CD8-positive, alpha-beta memory T cell (primary cell): ENCODE data around the gene PARP15. TPM values are rescaled to one million over a fixed set of nuclear protein-coding genes. Genes with fewer than 3 reads are reported as not detected.

Experiments used
- CTCF ChIA-PET: fragments of 350-600 bp; sonication (Branson Sonifier 250); formaldehyde crosslinking; loops from one replicate; lab custom pipeline; 2021; ENCODE audit warnings: antibody characterized with exemption; lab: Charles Lee
- POLR2A ChIA-PET: fragments of 350-600 bp; sonication (Branson Sonifier 250); formaldehyde crosslinking; loops from one replicate; lab custom pipeline; 2021; ENCODE audit warnings: antibody characterized with exemption; lab: Charles Lee
- DNase-seq, 5 donors: peaks; one replicate each; pipeline versions ENCODE4 v3.0.0 to v3.0.0-alpha.2; 2020 to 2022; ENCODE audit warnings: mixed read lengths in 1 of 5
- H3K27ac ChIP-seq: one replicate; pipeline ENCODE4 v1.7.0; 2013; ENCODE audit warnings: low read depth, mild to moderate bottlenecking, low read length, moderate library complexity
- H3K27me3 ChIP-seq: 2 replicates; pipeline ENCODE4 v1.7.0; 2013; ENCODE audit warnings: low read length, mild to moderate bottlenecking; ENCODE audit not compliant: insufficient read depth, poor library complexity, severe bottlenecking
- H3K36me3 ChIP-seq: 2 replicates; pipeline ENCODE4 v1.7.0; 2013; ENCODE audit warnings: mild to moderate bottlenecking, low read length, moderate library complexity; ENCODE audit not compliant: insufficient read depth
- H3K4me1 ChIP-seq: 2 replicates; pipeline ENCODE4 v1.7.0; 2013; ENCODE audit warnings: mild to moderate bottlenecking, low read length, moderate library complexity; ENCODE audit not compliant: insufficient read depth
- H3K4me3 ChIP-seq: 2 replicates; pipeline ENCODE4 v1.7.0; 2013; ENCODE audit warnings: mild to moderate bottlenecking, low read length
- H3K9me3 ChIP-seq: 2 replicates; pipeline ENCODE4 v1.7.0; 2013; ENCODE audit warnings: mild to moderate bottlenecking, low read length
- H3K27ac Mint-ChIP-seq, 8 donors: one replicate each; pipeline ENCODE4 v1.8.0; 2020 to 2021; ENCODE audit warnings: mixed read lengths in 8 of 8, mild to moderate bottlenecking in 6 of 8, inconsistent platforms in 3 of 8, moderate library complexity in 3 of 8
- H3K27me3 Mint-ChIP-seq, 2 donors: one replicate each; pipeline ENCODE4 v1.8.0; 2020 to 2021; ENCODE audit warnings: mixed read lengths in 2 of 2, mild to moderate bottlenecking in 1 of 2, moderate library complexity in 1 of 2
- H3K36me3 Mint-ChIP-seq, 3 donors: one replicate each; pipeline ENCODE4 v1.8.0; 2020 to 2021; ENCODE audit warnings: mixed read lengths in 3 of 3, inconsistent platforms in 1 of 3, mild to moderate bottlenecking in 1 of 3
- H3K4me1 Mint-ChIP-seq, 3 donors: one replicate each; pipeline ENCODE4 v1.8.0; 2020 to 2021; ENCODE audit warnings: mixed read lengths in 3 of 3, inconsistent platforms in 1 of 3, mild to moderate bottlenecking in 1 of 3
- H3K4me3 Mint-ChIP-seq, 7 donors: one replicate each; pipeline ENCODE4 v1.8.0; 2020 to 2021; ENCODE audit warnings: mixed read lengths in 7 of 7, mild to moderate bottlenecking in 6 of 7, moderate library complexity in 4 of 7, inconsistent platforms in 2 of 7
- H3K9me3 Mint-ChIP-seq, 5 donors: one replicate each; pipeline ENCODE4 v1.8.0; 2020 to 2022; ENCODE audit warnings: mixed read lengths in 5 of 5, mild to moderate bottlenecking in 3 of 5, moderate library complexity in 2 of 5, inconsistent platforms in 1 of 5
- polyA plus RNA-seq: library from polyadenylated mRNA; unstranded; fragments of 300-500 nt; fragmentation: Illumina TruSeq; gene quantifications from one replicate; pipeline ENCODE4 v1.2.3, GENCODE V29; 2021
- total RNA-seq, 2 experiments: library from RNA; stranded (reverse); gene quantifications; one replicate each; pipeline ENCODE4 v1.2.3, GENCODE V29; 2021

PARP15 gene
- total and polyA plus RNA-seq, 3 experiments from 2014 or later = 8.5 to 13.9 (median 12.7) TPM

GRCh38 chr3:122674339-122674738 is 96.9 kb downstream of the PARP15 start:
- no peak overlapping the region for H3K27ac ChIP-seq
- Mint-ChIP-seq H3K4me3 (no peak overlapping the region), H3K27me3 (no peaks in the 10 kb centered on the region), H3K9me3 (no peaks in the 10 kb centered on the region), H3K36me3 (peaks cover 0 to 1% (median 0%) of the 10 kb centered on the region in 3 donors), H3K27ac (no peak overlapping the region), H3K4me1 (peaks cover 10 to 11% (median 11%) of the 10 kb centered on the region in 3 donors)
- CTCF ChIA-PET = no interaction called here
- peaks cover 7% of the 10 kb centered on the region for H3K4me1 ChIP-seq
- H3K36me3 ChIP-seq = no peaks in the 10 kb centered on the region
- no peaks in the 10 kb centered on the region for H3K9me3 ChIP-seq
- POLR2A ChIA-PET = no interaction called here
- H3K27me3 ChIP-seq = no peaks in the 10 kb centered on the region
- no peak overlapping the region for H3K4me3 ChIP-seq
- DNase-seq = no peak

GRCh38 chr3:122676759-122677158 is 99.3 kb downstream of the PARP15 start:
- H3K27ac Mint-ChIP-seq = no peak overlapping the region
- H3K4me1 ChIP-seq = peaks cover 20% of the 10 kb centered on the region
- no peak overlapping the region for H3K4me3 ChIP-seq
- H3K9me3 ChIP-seq = no peaks in the 10 kb centered on the region
- no peaks in the 10 kb centered on the region for H3K9me3 Mint-ChIP-seq
- no peak for DNase-seq
- ChIA-PET CTCF (interaction anchor here (6.6 kb wide), 1 partner anchor 116 kb away, joined by 137 read pairs; the partner anchor contains the start of genes DTX3L and PARP9), POLR2A (no interaction called here)
- H3K27me3 Mint-ChIP-seq = no peaks in the 10 kb centered on the region
- H3K27me3 ChIP-seq = no peaks in the 10 kb centered on the region
- H3K36me3 Mint-ChIP-seq = peaks cover 0 to 11% (median 1%) of the 10 kb centered on the region in 3 donors
- no peak overlapping the region for H3K27ac ChIP-seq
- H3K4me1 Mint-ChIP-seq = peaks cover 28 to 33% (median 32%) of the 10 kb centered on the region in 3 donors
- no peak overlapping the region for H3K4me3 Mint-ChIP-seq
- no peaks in the 10 kb centered on the region for H3K36me3 ChIP-seq

- H3K36me3 Mint-ChIP-seq = peaks cover 0 to 11% (median 1%) of the 10 kb centered on the region in 3 donors
- POLR2A ChIA-PET = no interaction called here
- H3K4me3 ChIP-seq = no peak overlapping the region
These were observed 99.8 kb downstream of the PARP15 start for GRCh38 chr3:122677216-122677615.

GRCh38 chr3:122678506-122678905 is 101.1 kb downstream of the PARP15 start:
- no peak overlapping the region for H3K4me3 ChIP-seq
- H3K4me3 Mint-ChIP-seq = peak overlapping the region in 3 of 7 donors; percentile 32 to 84 (median 51)

More at GRCh38 chr3:122677216-122677615, 99.8 kb downstream of the PARP15 start:
- no peaks in the 10 kb centered on the region for H3K36me3 ChIP-seq
- H3K9me3 Mint-ChIP-seq = no peaks in the 10 kb centered on the region
- H3K27me3 ChIP-seq = no peaks in the 10 kb centered on the region
- CTCF ChIA-PET = interaction anchor here (2.7 to 6.6 kb wide), 2 partner anchors 30 to 116 kb away, joined by 7 to 137 read pairs; partner anchors contain the start of genes DTX3L and PARP9
- no peaks in the 10 kb centered on the region for H3K27me3 Mint-ChIP-seq
- no peak overlapping the region for H3K4me3 Mint-ChIP-seq
- H3K4me1 ChIP-seq = peaks cover 25% of the 10 kb centered on the region
- no peak overlapping the region for H3K27ac ChIP-seq
- no peak for DNase-seq
- H3K9me3 ChIP-seq = no peaks in the 10 kb centered on the region
- peaks cover 32 to 37% (median 36%) of the 10 kb centered on the region in 3 donors for H3K4me1 Mint-ChIP-seq
- no peak overlapping the region for H3K27ac Mint-ChIP-seq

GRCh38 chr3:122679085-122679881 is 101.8 kb downstream of the PARP15 start:
- peaks cover 49 to 58% (median 57%) of the 10 kb centered on the region in 3 donors for H3K4me1 Mint-ChIP-seq

More at GRCh38 chr3:122678506-122678905, 101.1 kb downstream of the PARP15 start:
- H3K27ac ChIP-seq = no peak overlapping the region
- Mint-ChIP-seq H3K27ac (peak overlapping the region in 7 of 8 donors; percentile 16 to 98 (median 62)), H3K4me1 (peaks cover 45 to 50% (median 49%) of the 10 kb centered on the region in 3 donors), H3K27me3 (no peaks in the 10 kb centered on the region), H3K36me3 (peaks cover 0 to 14% (median 1%) of the 10 kb centered on the region in 3 donors), H3K9me3 (no peaks in the 10 kb centered on the region)
- no peaks in the 10 kb centered on the region for H3K36me3 ChIP-seq
- POLR2A ChIA-PET = interaction anchor here (0.9 to 4.6 kb wide), 6 partner anchors 100 to 294 kb away, joined by 3 to 39 read pairs (median 5); partner anchors contain the start of genes DTX3L, FAM162A, KPNA1 and PARP9
- no peaks in the 10 kb centered on the region for H3K9me3 ChIP-seq
- H3K27me3 ChIP-seq = no peaks in the 10 kb centered on the region
- no peak for DNase-seq
- H3K4me1 ChIP-seq = peaks cover 38% of the 10 kb centered on the region
- CTCF ChIA-PET = interaction anchor here (0.7 to 6.6 kb wide), 18 partner anchors 9 to 293 kb away, joined by 3 to 137 read pairs (median 6); partner anchors contain the start of genes DTX3L, FAM162A, KPNA1 and PARP15

GRCh38 chr3:122679882-122680474 is 102.5 kb downstream of the PARP15 start:
- Mint-ChIP-seq H3K27ac (peak overlapping the region; percentile 96 to 99 (median 98)), H3K4me3 (peak overlapping the region; percentile 93 to 99 (median 97)), H3K4me1 (peaks cover 56 to 65% (median 64%) of the 10 kb centered on the region in 3 donors), H3K9me3 (no peaks in the 10 kb centered on the region), H3K27me3 (no peaks in the 10 kb centered on the region), H3K36me3 (peaks cover 1 to 22% (median 5%) of the 10 kb centered on the region in 3 donors)
- DNase-seq = peak in 1 of 5 donors; percentile 3
- ChIA-PET CTCF (interaction anchor here (0.6 to 6.6 kb wide), 27 partner anchors 8 to 1134 kb away, joined by 3 to 137 read pairs (median 4); partner anchors contain the start of genes DTX3L, FAM162A, HSPBAP1 and PARP15), POLR2A (interaction anchor here (0.7 to 4.6 kb wide), 7 partner anchors 114 to 298 kb away, joined by 3 to 39 read pairs (median 5); partner anchors contain the start of genes DTX3L, FAM162A, HSPBAP1 and KPNA1)
- Histone ChIP-seq H3K4me3 (peak overlapping the region; percentile 92), H3K36me3 (peaks cover 2% of the 10 kb centered on the region), H3K4me1 (peaks cover 44% of the 10 kb centered on the region), H3K27me3 (no peaks in the 10 kb centered on the region), H3K9me3 (no peaks in the 10 kb centered on the region), H3K27ac (peak overlapping the region; percentile 93)

More at GRCh38 chr3:122679085-122679881, 101.8 kb downstream of the PARP15 start:
- Histone ChIP-seq H3K4me3 (peak overlapping the region; percentile 92), H3K27ac (peak overlapping the region; percentile 93), H3K9me3 (no peaks in the 10 kb centered on the region), H3K36me3 (no peaks in the 10 kb centered on the region), H3K4me1 (peaks cover 44% of the 10 kb centered on the region), H3K27me3 (no peaks in the 10 kb centered on the region)
- Mint-ChIP-seq H3K4me3 (peak overlapping the region; percentile 93 to 99 (median 97)), H3K27me3 (no peaks in the 10 kb centered on the region), H3K27ac (peak overlapping the region; percentile 96 to 99 (median 98)), H3K9me3 (no peaks in the 10 kb centered on the region), H3K36me3 (peaks cover 0 to 16% (median 3%) of the 10 kb centered on the region in 3 donors)
- ChIA-PET CTCF (interaction anchor here (0.6 to 6.6 kb wide), 34 partner anchors 8 to 1133 kb away, joined by 3 to 137 read pairs (median 4); partner anchors contain the start of genes DTX3L, FAM162A, HSPBAP1 and KPNA1), POLR2A (interaction anchor here (0.9 to 4.6 kb wide), 6 partner anchors 101 to 295 kb away, joined by 3 to 39 read pairs (median 5); partner anchors contain the start of genes DTX3L, FAM162A, KPNA1 and PARP9)
- DNase-seq = peak; percentile 72 to 89 (median 77)
